C4-2B (cell line): ENCODE results near the gene VPS13D.
"Not testable (repeated sequence)": the region's sequence is repeated elsewhere in the genome, so short reads cannot be mapped to it uniquely, and the experiment has no call there.

Experiments
- H3K27ac ChIP-seq: fragments of 450-650 bp; 2 replicates; pipeline ENCODE4 v1.5.1; 2017
- ZFX ChIP-seq: fragments of 450-650 bp; IDR thresholded peaks from 2 replicates; pipeline ENCODE4 v1.6.1; 2017
- TF ChIP-seq, protein P1 (sequence below): fragments of 450-650 bp; conservative IDR thresholded peaks from 2 replicates; pipeline ENCODE4 v1.5.1; 2017; ENCODE audit warnings: mild to moderate bottlenecking

Gene VPS13D

DNA sequence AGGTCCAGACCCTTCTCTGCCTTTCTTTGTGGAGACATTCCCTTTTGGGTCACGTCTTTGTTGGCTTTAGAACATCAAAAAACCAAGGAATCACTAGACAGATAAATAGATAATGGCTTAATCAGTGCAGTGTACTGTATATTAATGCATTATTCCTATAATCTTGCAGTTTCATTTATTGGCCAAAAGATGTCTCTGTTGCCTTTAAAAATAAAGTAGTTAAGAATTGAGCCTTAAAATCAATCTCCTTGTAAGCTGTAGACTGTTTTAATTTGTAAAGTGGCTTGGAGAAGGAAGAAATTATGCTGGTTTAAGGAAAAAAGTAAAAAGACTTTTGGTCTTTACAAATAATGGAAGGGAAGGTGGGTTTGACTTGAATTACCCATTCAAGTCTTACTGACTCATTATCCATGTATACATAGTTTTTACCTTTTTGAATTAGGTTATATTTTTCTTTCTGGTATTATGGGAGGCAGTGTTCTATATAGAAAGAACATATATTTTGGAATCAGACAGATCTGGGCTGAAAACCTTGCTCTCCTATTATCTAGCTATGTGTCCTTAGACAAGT lies 84.6 kb downstream of the VPS13D start:
- no peak overlapping the region for H3K27ac ChIP-seq
- no peak for TF ChIP-seq ZFX
- TF ChIP-seq, protein P1, sequence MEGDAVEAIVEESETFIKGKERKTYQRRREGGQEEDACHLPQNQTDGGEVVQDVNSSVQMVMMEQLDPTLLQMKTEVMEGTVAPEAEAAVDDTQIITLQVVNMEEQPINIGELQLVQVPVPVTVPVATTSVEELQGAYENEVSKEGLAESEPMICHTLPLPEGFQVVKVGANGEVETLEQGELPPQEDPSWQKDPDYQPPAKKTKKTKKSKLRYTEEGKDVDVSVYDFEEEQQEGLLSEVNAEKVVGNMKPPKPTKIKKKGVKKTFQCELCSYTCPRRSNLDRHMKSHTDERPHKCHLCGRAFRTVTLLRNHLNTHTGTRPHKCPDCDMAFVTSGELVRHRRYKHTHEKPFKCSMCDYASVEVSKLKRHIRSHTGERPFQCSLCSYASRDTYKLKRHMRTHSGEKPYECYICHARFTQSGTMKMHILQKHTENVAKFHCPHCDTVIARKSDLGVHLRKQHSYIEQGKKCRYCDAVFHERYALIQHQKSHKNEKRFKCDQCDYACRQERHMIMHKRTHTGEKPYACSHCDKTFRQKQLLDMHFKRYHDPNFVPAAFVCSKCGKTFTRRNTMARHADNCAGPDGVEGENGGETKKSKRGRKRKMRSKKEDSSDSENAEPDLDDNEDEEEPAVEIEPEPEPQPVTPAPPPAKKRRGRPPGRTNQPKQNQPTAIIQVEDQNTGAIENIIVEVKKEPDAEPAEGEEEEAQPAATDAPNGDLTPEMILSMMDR = peak; percentile 67

DNA sequence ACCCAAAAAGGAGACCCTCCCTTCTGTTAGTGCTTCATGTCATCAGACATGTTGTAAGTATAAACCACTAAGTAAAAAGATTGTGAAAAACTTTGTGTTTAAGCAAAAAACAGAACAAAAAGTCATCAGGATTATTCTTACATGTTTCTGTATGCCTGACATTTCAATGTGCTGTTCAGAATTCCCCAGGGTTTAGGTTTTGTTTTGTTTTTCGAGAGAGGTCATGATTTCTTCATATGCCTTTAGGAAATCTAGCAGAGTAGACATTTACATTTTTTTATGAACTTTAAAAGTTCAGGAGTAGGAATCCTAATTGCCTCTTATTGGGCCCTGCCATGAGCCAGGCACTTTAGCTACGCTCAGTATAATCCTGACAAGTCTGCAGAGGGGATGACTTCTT lies 85.3 kb downstream of the VPS13D start:
- TF ChIP-seq, protein P1 = no peak
- no peak for TF ChIP-seq ZFX
- H3K27ac ChIP-seq = no peak overlapping the region

DNA sequence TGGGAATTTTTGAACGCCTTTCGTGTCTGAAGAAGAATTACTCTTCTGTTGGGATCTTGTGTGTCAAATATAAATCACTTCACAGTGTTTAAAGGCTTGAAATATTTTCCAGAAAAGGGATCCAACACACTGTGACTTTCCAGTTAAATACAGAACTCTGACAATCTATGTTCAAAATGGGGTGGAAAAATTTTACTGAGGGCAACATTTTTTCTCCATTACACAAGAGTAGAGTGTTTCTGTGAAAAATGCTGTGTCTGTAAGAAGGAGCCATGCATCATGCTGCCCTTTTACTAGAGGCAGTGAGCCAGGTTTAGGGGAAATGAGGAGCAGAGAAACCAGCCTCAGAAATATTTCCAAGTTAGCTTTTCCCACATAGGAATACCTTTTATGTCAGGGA lies 86.5 kb downstream of the VPS13D start:
- H3K27ac ChIP-seq = no peak overlapping the region
- TF ChIP-seq, protein P1 = no peak
- TF ChIP-seq ZFX = no peak

DNA sequence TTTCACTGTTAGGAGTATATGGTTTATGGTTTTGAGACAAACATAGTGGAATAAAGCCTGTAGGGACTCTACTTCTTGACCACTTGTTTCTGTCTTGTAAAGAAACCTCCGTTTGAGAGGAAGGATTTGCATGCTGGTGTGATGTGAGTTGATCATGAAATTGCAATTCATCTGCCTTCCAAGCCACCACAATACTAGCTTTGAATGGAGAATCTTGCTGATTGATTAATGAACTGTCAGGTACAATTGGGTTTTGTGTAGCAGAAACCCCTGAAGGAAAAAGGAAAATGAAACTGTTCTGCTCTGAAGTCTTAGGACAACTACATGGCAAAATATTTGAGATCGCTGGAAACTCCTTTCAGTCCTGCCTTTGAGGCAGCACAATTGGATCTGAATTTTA lies 90.7 kb downstream of the VPS13D start:
- H3K27ac ChIP-seq = no peak overlapping the region
- no peak for TF ChIP-seq ZFX
- TF ChIP-seq, protein P1 = no peak

DNA sequence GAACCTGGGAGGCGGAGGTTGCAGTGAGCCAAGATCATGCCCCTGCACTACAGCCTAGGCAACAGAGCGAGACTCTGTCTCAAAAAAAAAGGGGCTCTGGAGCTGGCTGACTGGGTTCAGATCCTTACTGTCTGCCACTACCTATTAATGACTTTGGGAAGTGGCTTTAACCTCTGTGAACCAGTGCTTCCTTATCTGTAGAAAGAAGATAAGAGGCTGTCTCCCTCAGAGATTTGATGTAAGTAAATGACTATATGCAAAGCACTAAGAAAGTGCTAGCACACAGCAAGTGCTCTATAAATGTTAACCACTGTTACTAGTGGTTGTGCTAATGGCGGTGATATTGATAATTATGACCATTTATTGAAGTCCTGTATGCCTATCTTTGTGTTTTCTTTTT lies 94.6 kb downstream of the VPS13D start:
- TF ChIP-seq, protein P1 = no peak
- no peak for TF ChIP-seq ZFX

DNA sequence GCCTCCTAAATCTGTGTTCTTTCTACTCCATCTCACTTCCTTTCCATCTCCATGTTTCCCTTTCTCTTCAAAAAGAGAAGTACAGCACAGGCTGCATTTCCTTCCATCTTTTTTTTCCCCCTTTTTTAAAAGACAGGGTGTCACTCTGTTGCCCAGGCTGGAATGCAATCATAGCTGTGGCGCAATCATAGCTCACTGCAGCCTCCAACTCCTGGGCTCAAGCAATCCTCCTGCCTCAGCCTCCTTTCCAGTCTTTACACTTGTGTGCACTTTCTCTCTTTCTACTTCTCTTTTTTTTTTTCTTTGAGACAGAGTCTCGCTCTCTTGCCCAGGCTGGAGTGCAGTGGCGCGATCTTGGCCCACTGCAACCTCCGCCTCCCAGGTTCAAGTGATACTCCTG lies 95.1 kb downstream of the VPS13D start:
- not testable (repeated sequence) for H3K27ac ChIP-seq

More for the DNA sequence above, 94.6 kb downstream of the VPS13D start:
- no peak overlapping the region for H3K27ac ChIP-seq

DNA sequence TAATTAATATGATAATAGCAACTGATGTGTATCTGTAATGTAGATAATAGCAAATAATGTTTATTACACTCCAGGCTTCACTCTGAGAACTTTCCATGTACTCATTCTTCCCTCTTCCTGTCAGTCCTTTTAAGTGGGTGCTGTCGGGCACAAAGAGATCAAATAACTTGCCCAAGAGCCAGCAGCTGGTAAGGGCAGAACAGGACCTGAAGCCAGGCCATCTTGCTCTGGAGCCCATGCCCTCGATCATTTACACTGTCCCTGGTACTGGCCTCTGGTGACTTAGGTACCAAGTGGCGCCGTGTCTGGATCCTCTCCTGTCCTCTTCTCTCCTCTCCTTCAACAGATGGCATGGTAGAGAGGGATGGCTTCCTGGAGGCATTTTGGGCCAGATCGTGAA lies 97.2 kb downstream of the VPS13D start:
- no peak for TF ChIP-seq ZFX
- TF ChIP-seq, protein P1 = no peak
- H3K27ac ChIP-seq = no peak overlapping the region

DNA sequence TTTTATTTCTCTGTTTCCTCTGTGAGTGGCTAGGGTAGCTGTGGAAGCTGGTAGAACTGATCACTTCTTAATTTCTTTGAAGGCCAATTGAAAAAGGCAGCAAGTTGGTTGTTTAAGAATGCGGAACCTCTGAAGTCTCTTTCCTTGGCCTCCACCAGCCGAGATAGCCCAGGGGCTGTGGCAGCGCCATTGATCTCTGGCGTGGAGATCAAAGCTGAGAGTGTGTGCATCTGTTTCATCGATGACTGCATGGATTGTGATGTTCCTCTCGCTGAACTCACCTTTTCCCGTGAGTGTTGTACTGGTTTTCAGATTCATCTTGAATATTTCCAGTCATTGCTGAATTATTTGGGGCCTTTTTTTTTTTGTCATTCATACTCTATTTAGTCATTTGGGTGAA lies 97.7 kb downstream of the VPS13D start:
- TF ChIP-seq ZFX = no peak
- TF ChIP-seq, protein P1 = no peak

More for the DNA sequence above, 97.7 kb downstream of the VPS13D start:
- no peak overlapping the region for H3K27ac ChIP-seq
